Measurements from ENCODE around the gene ZFP69B. TPM values are rescaled to one million over a fixed set of nuclear protein-coding genes. Genes with fewer than 3 reads are reported as not detected.

ZFP69B gene
- polyA plus RNA-seq, 3 donors: 0.20 to 0.67 TPM; not detected in 1

DNA sequence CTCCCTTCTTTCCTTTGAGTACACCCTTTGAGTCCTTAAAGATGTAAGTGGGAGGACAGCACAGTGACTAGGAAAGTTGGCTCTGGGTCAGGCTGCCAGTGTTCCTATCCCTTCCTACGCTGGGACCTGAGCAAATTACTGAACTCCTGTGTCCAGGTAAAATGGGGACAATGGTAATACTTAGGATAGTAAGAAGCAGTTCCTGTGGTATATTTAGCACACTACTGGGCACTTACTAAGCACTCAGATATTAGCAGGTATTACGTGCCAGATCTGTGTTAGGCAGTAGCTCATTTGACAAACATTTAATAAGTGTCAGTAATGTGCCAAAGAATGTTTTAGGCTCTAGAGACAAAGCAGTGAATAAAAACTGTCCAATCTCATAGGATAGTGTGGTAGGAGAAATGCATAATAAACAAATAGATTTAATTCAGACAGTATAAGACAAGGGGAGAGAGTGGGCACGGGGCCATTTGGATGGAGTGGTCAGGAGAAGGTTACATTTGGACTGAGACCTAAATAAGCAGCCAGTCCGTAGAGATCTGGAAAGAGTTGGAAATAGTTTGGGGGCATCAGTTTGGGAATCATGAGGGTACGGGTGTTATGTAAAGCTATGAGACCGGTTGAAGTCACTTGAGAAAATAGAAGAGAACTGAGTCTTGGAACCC lies 26.2 kb upstream of the ZFP69B start:
- H3K79me2 ChIP-seq (ENCODE audit: insufficient read depth, low read length): peaks cover 17% of the 10 kb centered on the region
- peaks cover 0 to 4% (median 0%) of the 10 kb centered on the region in 7 donors for H3K9me3 Mint-ChIP-seq
- peak overlapping the region in 6 of 7 donors; percentile 87 to 95 (median 92) for H3K27ac Mint-ChIP-seq
- H3K27me3 ChIP-seq (ENCODE audit: control insufficient read depth in 2 of 2, insufficient read depth in 2 of 2, low read length in 2 of 2): no peaks in the 10 kb centered on the region
- H4K20me1 ChIP-seq (ENCODE audit: insufficient read depth, low read length): peaks cover 39% of the 10 kb centered on the region
- peak overlapping the region in 1 of 3 experiments; percentile 61 for H3K4me3 ChIP-seq (replicated peaks in 1 of 3; ENCODE audit: low read depth in 2 of 3, low read length in 3 of 3)
- peaks cover 17 to 44% of the 10 kb centered on the region in 2 donors for H3K36me3 ChIP-seq (replicated peaks in 1 of 2; ENCODE audit: control insufficient read depth in 1 of 2, insufficient read depth in 2 of 2, low read length in 2 of 2)
- H3K27ac ChIP-seq (ENCODE audit: low read depth in 1 of 2, low read length in 2 of 2): peak overlapping the region; percentile 39 to 71
- intact Hi-C loops (cut with micrococcal nuclease): no loop called here
- H3K4me2 ChIP-seq (replicated peaks; ENCODE audit: extremely low read depth, low read length, poor library complexity, severe bottlenecking): no peak overlapping the region
- WGBS (ENCODE audit: insufficient coverage): 98% methylated on average over 4 of the region's 6 CpGs
- TF ChIP-seq, protein P1, sequence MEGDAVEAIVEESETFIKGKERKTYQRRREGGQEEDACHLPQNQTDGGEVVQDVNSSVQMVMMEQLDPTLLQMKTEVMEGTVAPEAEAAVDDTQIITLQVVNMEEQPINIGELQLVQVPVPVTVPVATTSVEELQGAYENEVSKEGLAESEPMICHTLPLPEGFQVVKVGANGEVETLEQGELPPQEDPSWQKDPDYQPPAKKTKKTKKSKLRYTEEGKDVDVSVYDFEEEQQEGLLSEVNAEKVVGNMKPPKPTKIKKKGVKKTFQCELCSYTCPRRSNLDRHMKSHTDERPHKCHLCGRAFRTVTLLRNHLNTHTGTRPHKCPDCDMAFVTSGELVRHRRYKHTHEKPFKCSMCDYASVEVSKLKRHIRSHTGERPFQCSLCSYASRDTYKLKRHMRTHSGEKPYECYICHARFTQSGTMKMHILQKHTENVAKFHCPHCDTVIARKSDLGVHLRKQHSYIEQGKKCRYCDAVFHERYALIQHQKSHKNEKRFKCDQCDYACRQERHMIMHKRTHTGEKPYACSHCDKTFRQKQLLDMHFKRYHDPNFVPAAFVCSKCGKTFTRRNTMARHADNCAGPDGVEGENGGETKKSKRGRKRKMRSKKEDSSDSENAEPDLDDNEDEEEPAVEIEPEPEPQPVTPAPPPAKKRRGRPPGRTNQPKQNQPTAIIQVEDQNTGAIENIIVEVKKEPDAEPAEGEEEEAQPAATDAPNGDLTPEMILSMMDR (IDR thresholded peaks at IDR 0.05): no peak
- no peak overlapping the region for H3K9ac ChIP-seq (ENCODE audit: insufficient read depth, low read length, poor library complexity, severe bottlenecking)
- no peak overlapping the region for H3K4me3 Mint-ChIP-seq
- H3K4me1 ChIP-seq (ENCODE audit: control insufficient read depth in 1 of 2, insufficient read depth in 2 of 2, low read length in 2 of 2): peaks cover 48 to 59% of the 10 kb centered on the region in 2 donors
- H3K4me1 Mint-ChIP-seq: peaks cover 53% of the 10 kb centered on the region
- H2AFZ ChIP-seq (ENCODE audit: insufficient read depth, low read depth, low read length, poor library complexity, severe bottlenecking): no peak overlapping the region
- H3K9me3 ChIP-seq (replicated peaks in 1 of 2; ENCODE audit: control insufficient read depth in 1 of 2, insufficient read depth in 1 of 2, low read length in 2 of 2): no peaks in the 10 kb centered on the region
- peaks cover 0 to 3% (median 0%) of the 10 kb centered on the region in 3 donors for H3K27me3 Mint-ChIP-seq (ENCODE audit: low read depth in 3 of 3)
- no peak for DNase-seq
- peaks cover 54 to 70% of the 10 kb centered on the region in 2 donors for H3K36me3 Mint-ChIP-seq

DNA sequence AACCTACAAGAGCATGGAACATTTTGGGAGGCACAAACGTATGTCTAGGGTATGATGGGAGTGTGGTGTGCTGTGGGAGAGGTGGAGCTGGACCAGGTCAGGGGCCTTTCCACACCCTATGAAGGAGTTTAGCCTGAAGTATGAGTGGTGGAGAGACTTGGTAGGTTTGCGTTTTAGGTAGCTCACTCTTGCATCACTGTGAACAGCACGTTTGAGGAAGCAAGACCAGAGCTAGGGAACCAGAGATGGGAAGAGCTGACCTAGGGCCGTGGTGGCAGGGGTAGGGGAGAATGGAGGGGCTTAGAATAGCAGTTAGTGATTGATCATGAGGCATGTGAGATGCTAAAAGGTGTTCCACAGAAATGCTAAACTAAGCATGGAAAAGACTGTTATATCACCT lies 25.1 kb upstream of the ZFP69B start:
- peak overlapping the region; percentile 39 to 60 for H3K27ac ChIP-seq (ENCODE audit: low read depth in 1 of 2, low read length in 2 of 2)
- peaks cover 17% of the 10 kb centered on the region for H3K79me2 ChIP-seq (ENCODE audit: insufficient read depth, low read length)
- H2AFZ ChIP-seq (ENCODE audit: insufficient read depth, low read depth, low read length, poor library complexity, severe bottlenecking): no peak overlapping the region
- no peak overlapping the region for H3K4me3 Mint-ChIP-seq
- H3K9ac ChIP-seq (ENCODE audit: insufficient read depth, low read length, poor library complexity, severe bottlenecking): no peak overlapping the region
- no peaks in the 10 kb centered on the region for H3K9me3 ChIP-seq (replicated peaks in 1 of 2; ENCODE audit: control insufficient read depth in 1 of 2, insufficient read depth in 1 of 2, low read length in 2 of 2)
- H3K4me3 ChIP-seq (replicated peaks in 1 of 3; ENCODE audit: low read depth in 2 of 3, low read length in 3 of 3): no peak overlapping the region
- peaks cover 48 to 53% of the 10 kb centered on the region in 2 donors for H3K4me1 ChIP-seq (ENCODE audit: control insufficient read depth in 1 of 2, insufficient read depth in 2 of 2, low read length in 2 of 2)
- H3K27me3 ChIP-seq (ENCODE audit: control insufficient read depth in 2 of 2, insufficient read depth in 2 of 2, low read length in 2 of 2): no peaks in the 10 kb centered on the region
- H3K27ac Mint-ChIP-seq: peak overlapping the region; percentile 19 to 91 (median 76)
- peaks cover 11 to 33% of the 10 kb centered on the region in 2 donors for H3K36me3 ChIP-seq (replicated peaks in 1 of 2; ENCODE audit: control insufficient read depth in 1 of 2, insufficient read depth in 2 of 2, low read length in 2 of 2)
- peaks cover 50% of the 10 kb centered on the region for H3K4me1 Mint-ChIP-seq
- TF ChIP-seq, protein P1 (IDR thresholded peaks at IDR 0.05): no peak
- intact Hi-C loops (cut with micrococcal nuclease): no loop called here
- H3K9me3 Mint-ChIP-seq: peaks cover 0 to 4% (median 0%) of the 10 kb centered on the region in 7 donors
- peaks cover 31% of the 10 kb centered on the region for H4K20me1 ChIP-seq (ENCODE audit: insufficient read depth, low read length)
- peaks cover 44 to 59% of the 10 kb centered on the region in 2 donors for H3K36me3 Mint-ChIP-seq
- peak in 2 of 3 donors; percentile 36 to 55 for DNase-seq
- WGBS (ENCODE audit: insufficient coverage): 27% methylated on average over 3 of the region's 4 CpGs
- no peak overlapping the region for H3K4me2 ChIP-seq (replicated peaks; ENCODE audit: extremely low read depth, low read length, poor library complexity, severe bottlenecking)
- H3K27me3 Mint-ChIP-seq (ENCODE audit: low read depth in 3 of 3): peaks cover 0 to 3% (median 0%) of the 10 kb centered on the region in 3 donors
